ENCODE measurements around the gene NSD1. TPM values are rescaled to one million over a fixed set of nuclear protein-coding genes. Genes with fewer than 3 reads are reported as not detected.

NSD1 gene
- total RNA-seq, 1 experiment from 2014 or later: 58.8 TPM

DNA sequence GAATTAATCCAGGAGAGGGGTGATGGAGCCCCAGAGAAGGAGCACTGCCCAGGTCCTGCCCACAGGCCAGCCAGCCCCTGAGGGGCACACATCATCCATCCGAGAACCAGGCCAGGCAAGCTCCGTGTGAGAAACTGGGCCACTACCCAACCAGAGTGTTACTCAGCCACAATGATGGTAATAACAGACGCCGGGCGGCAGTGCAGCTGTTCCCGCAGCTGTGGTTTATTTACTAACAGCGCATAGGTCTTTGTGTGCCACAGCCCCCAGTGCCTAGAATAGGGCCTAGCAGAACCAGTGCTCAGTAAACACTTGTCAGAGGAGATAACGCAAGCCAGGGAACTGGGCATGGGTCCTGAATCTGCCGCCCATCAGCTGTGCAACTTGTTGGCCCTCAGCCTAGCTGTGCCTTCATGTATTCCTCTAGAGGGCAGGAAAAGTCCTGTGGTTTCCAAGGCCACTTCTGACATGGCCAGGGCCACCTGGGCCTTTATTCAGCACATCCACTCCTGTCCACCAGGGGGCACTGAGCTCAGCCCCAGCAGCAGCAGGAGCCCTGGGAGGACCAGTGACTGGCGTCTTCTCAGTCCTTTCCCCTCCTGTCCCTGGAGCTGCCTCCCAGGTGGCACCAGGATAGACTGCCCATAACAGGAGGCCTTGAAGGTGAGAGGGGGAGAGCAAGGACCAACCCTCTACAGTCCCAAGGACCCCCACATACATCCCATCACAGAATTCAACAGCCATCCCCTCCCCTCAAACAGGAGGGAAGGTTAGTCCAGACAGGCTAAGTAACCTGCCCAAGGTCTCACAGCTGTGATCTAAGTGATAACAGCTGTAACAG lies 176.0 kb downstream of the NSD1 start:
- H3K4me2 ChIP-seq (ENCODE audit: low read length): peak overlapping the region; percentile 79
- DNase-seq (ENCODE audit: low read depth, low spot score) (peak; percentile 81), ATAC-seq (peak; percentile 56)
- BruUV-seq (replicated peaks): TSS peak; percentile 25
- H4K20me1 ChIP-seq (ENCODE audit: insufficient read depth): peaks cover 8% of the 10 kb centered on the region; the same call in 1 of the 2 replicates
- ChIA-PET POLR2A (interaction anchor here (0.9 to 1.6 kb wide), 3 partner anchors 42 to 148 kb away, joined by 3 to 6 read pairs (median 3); partner anchors contain the start of gene LMAN2), RAD21 (ENCODE audit: low non-redundant PET in 1 of 2, low total read pairs in 2 of 2, uncharacterized antibody in 2 of 2, unreplicated experiment in 2 of 2) (interaction anchor here (0.6 to 1.0 kb wide), 5 partner anchors 80 to 198 kb away, joined by 3 to 4 read pairs (median 3); partner anchors contain the start of gene GRK6 (in 1 of the 2)), CTCF (interaction anchor here (0.5 to 2.3 kb wide), 30 partner anchors 8 to 204 kb away, joined by 3 to 22 read pairs (median 5); partner anchors contain the start of genes DBN1, GRK6 and LMAN2)
- H3K36me3 ChIP-seq (ENCODE audit: control insufficient read depth in 1 of 2, insufficient read depth in 2 of 2, low read length in 2 of 2): peaks cover 8 to 14% of the 10 kb centered on the region in 2 experiments; a peak in 2 of 4 replicates
- peak overlapping the region; percentile 34 for H3K27ac ChIP-seq (ENCODE audit: low read depth, low read length)
- no peaks in the 10 kb centered on the region for H3K9me3 ChIP-seq (ENCODE audit: control insufficient read depth in 1 of 2, insufficient read depth in 1 of 2, low read depth in 1 of 2, low read length in 2 of 2)
- H3K27me3 ChIP-seq (ENCODE audit: insufficient read depth, low read length): no peaks in the 10 kb centered on the region
- TF ChIP-seq YY1 (IDR thresholded peaks at IDR 0.05; ENCODE audit: extremely low read depth, insufficient replicate concordance, low read depth, low read length) (peak; percentile 72), SRF (IDR thresholded peaks at IDR 0.05; ENCODE audit: low read depth) (no peak), POLR2AphosphoS5 (IDR thresholded peaks at IDR 0.05; ENCODE audit: low read depth, low read length) (peak; percentile 44), ZNF274 (IDR thresholded peaks at IDR 0.05; ENCODE audit: low read depth, low read length) (no peak)
- TF ChIP-seq, protein P1, sequence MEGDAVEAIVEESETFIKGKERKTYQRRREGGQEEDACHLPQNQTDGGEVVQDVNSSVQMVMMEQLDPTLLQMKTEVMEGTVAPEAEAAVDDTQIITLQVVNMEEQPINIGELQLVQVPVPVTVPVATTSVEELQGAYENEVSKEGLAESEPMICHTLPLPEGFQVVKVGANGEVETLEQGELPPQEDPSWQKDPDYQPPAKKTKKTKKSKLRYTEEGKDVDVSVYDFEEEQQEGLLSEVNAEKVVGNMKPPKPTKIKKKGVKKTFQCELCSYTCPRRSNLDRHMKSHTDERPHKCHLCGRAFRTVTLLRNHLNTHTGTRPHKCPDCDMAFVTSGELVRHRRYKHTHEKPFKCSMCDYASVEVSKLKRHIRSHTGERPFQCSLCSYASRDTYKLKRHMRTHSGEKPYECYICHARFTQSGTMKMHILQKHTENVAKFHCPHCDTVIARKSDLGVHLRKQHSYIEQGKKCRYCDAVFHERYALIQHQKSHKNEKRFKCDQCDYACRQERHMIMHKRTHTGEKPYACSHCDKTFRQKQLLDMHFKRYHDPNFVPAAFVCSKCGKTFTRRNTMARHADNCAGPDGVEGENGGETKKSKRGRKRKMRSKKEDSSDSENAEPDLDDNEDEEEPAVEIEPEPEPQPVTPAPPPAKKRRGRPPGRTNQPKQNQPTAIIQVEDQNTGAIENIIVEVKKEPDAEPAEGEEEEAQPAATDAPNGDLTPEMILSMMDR (IDR thresholded peaks at IDR 0.05 in 2 of 3, conservative IDR thresholded peaks at IDR 0.05 in 1 of 3; ENCODE audit: borderline replicate concordance in 1 of 3, insufficient read depth in 1 of 3, low read depth in 2 of 3, low read length in 2 of 3): peak in 2 of 3 experiments; percentile 96; a peak in 4 of 6 replicates
- H3K4me3 ChIP-seq (replicated peaks in 1 of 2; ENCODE audit: low read depth in 1 of 2, low read length in 2 of 2): peak overlapping the region in 1 of 2 experiments; percentile 13; a peak in 1 of 4 replicates
- H2AFZ ChIP-seq (ENCODE audit: low read depth, low read length, poor library complexity, severe bottlenecking): no peak overlapping the region
- intact Hi-C loops (cut with micrococcal nuclease): loop anchor here (1.0 to 10.0 kb wide), 3 partner anchors 147 to 655 kb away; partner anchors contain the start of gene PDLIM7
- no peaks in the 10 kb centered on the region for H3K9me2 ChIP-seq (ENCODE audit: insufficient read depth)
- H3K79me2 ChIP-seq (ENCODE audit: insufficient read depth, low read length): peaks cover 16% of the 10 kb centered on the region
- H3K9ac ChIP-seq (ENCODE audit: low read length): peak overlapping the region; percentile 31; the same call in 1 of the 2 replicates
- H3K4me1 ChIP-seq (ENCODE audit: control insufficient read depth in 1 of 2, insufficient read depth in 2 of 2, low read length in 2 of 2): peaks cover 21 to 59% of the 10 kb centered on the region in 2 experiments

Data from HCT116 (cell line).